ENCODE measurements around the gene PAPPA.

The PAPPA gene

DNA sequence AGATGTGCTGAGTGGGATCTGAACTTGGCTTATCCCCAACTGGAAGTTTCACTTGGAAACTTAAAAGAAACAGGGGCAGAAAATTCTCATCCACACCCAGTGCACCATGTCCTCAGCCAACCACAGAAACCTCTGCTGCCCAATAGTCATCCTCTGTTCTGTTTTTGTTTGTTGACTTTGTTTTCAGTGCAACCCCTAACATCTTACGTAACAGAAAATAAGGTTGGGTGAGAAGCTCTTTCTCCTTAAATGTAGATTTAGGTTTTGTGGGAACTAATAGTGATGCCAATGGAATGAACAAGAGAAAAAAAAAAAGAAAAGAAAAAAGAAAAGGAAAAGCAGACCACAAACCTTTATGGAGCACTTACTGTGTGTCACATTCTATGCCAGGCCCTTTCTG, 262.8 kb downstream of the PAPPA start:
- no peak for DNase-seq (ENCODE audit: low read depth in 2 of 2, low spot score in 1 of 2)

DNA sequence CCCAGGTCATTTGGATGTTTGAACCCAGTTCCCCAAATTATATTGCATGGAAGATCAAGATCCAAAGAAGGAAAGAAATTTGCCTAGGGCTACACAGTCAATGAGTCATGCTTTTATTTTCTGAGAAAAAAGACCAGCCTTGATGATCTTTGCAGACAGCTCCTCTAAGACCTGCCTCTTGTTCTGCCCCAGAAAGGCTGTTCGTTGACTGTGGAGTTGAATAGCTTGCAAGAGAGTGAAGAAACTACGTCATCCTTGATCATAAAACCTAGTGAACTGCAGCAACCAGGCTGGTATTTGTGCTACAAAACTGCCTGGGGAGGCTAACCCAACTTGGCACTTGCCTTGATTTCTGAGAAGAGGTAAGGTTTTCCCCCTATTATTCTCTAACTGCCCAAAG, 263.9 kb downstream of the PAPPA start:
- DNase-seq (ENCODE audit: low read depth in 2 of 2, low spot score in 1 of 2) = no peak

DNA sequence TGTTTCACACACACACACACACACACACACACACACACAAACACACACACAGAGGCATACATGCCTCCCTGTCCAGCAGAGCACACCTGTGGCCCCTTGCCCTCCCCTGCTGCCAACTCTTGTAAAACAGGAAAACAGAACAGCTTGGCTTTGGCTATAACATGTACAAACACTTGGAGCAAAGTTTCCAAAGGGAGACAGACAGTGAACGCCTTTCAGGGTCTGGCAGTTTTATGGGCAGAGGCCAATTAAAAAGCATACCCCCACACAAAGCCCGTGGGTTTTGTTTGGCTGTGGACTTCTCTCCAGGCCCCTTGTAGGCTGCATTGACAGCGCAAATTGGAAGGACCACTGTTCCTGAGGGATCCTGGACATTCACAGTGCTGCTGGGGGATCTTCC, 265.6 kb downstream of the PAPPA start:
- DNase-seq (ENCODE audit: low read depth in 2 of 2, low spot score in 1 of 2) = no peak

- no peak for DNase-seq (ENCODE audit: low read depth in 2 of 2, low spot score in 1 of 2)
Measured at GRCh38 chr9:116420993-116421538, 267.5 kb downstream of the PAPPA start.

- DNase-seq (ENCODE audit: low read depth in 2 of 2, low spot score in 1 of 2) = no peak
Measured at GRCh38 chr9:116422119-116422979, 268.8 kb downstream of the PAPPA start.

DNA sequence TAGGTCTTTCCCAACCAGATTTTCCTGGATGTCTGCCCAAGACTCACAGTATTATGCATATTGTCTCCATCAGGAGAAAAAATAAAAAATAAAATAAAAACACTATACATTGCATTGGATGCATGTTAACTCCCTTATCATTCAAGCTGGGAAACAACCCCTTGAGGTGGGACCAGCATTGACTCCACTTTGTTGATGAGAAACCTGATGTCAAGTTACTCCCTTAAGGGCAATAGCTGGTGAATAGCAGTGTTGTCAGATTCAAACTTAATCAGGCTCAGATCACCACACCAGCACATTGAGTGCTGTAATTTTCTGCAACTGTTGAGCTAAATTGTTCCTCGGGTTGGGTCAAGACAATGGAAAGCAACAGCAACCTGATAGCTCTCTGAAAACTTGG, 269.6 kb downstream of the PAPPA start:
- no peak for DNase-seq (ENCODE audit: low read depth in 2 of 2, low spot score in 1 of 2)

GRCh38 chr9:116425244-116425643, 271.7 kb downstream of the PAPPA start:
- no peak for DNase-seq (ENCODE audit: low read depth in 2 of 2, low spot score in 1 of 2)

DNA sequence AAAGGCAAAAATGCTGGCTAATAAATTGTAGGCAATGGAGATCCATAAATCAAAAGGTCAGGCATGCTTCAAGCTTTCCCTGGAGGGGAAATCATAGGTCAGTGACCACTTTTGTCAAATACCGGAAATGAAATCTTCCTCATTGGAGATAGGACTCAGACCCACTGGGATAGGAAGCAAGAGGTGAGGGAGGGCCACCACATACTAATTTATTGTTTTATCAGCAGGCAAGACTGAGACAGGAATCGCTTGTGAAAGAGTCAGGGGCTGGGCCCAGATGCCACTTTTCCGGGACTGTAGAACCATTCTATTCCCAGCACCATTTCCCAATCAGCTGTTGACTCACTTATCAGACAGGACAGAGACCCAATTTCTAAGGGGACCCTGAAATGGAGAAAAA, 277.3 kb downstream of the PAPPA start:
- no peak for DNase-seq (ENCODE audit: low read depth in 2 of 2, low spot score in 1 of 2)

GRCh38 chr9:116432051-116432450, 278.5 kb downstream of the PAPPA start:
- no peak for DNase-seq (ENCODE audit: low read depth in 2 of 2, low spot score in 1 of 2)

- no peak for DNase-seq (ENCODE audit: low read depth in 2 of 2, low spot score in 1 of 2)
Measured at GRCh38 chr9:116434314-116434713, 280.7 kb downstream of the PAPPA start.

DNA sequence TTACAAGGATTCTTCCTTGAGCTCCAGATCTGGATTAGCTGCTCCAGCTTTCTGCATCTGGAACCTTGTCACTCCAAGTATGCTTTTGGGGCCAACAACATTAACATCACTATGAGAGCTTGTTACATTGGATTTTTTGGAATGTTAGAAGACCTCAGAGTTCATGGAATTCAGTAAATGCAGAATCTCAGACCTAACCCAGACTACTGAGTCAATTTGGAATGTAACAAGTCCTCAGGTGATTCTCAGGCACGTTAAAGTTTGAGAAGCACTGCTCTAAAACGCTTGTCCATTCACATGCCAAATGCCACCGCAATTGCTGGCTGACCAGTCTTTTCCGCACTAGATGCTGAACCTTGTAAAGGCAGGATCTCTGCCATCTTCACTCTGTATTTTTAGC, 282.1 kb downstream of the PAPPA start:
- no peak for DNase-seq (ENCODE audit: low read depth in 2 of 2, low spot score in 1 of 2)

DNA sequence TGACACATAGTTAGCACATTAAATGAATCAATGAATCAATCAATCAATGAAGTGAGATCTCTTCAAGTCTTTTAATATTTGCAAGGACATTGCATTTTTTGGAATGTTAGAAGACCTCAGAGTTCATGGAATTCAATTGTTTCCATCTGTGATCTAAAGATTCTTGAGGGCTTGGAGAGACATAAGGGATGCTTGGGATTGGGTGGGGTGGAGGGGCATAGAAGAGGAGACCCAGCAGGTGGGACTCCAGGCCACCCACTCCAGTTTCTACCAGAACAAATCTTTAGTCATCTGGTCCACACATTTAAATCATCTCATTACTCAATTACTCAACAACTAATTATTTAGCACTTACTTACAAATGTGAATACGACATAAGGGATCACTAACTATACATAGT, 282.5 kb downstream of the PAPPA start:
- DNase-seq (ENCODE audit: low read depth in 2 of 2, low spot score in 1 of 2) = no peak

GRCh38 chr9:116437411-116438370, 284.1 kb downstream of the PAPPA start:
- DNase-seq (ENCODE audit: low read depth in 2 of 2, low spot score in 1 of 2) = no peak

GRCh38 chr9:116442528-116442927, 288.9 kb downstream of the PAPPA start:
- DNase-seq (ENCODE audit: low read depth in 2 of 2, low spot score in 1 of 2) = no peak

DNA sequence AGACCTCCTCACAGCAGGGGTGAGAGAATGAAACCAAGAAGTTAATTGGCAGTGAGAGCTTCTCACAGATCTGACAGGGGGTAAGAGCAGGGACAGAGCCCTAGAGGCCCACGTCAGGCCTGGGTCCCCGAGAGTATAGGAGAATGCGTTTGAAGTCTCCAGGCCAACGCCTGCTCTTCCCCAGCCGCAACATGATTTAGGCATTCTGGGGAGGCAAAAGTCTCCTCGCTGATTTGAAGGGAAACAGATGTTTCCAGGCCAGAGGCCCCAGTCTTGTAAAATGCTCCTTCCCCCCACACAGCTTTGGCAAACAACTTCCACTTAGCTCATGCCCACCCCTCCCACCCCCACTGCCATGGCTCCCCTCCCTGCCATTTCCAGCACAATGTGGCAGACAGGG, 294.3 kb downstream of the PAPPA start:
- DNase-seq (ENCODE audit: low read depth in 2 of 2, low spot score in 1 of 2) = no peak

DNA sequence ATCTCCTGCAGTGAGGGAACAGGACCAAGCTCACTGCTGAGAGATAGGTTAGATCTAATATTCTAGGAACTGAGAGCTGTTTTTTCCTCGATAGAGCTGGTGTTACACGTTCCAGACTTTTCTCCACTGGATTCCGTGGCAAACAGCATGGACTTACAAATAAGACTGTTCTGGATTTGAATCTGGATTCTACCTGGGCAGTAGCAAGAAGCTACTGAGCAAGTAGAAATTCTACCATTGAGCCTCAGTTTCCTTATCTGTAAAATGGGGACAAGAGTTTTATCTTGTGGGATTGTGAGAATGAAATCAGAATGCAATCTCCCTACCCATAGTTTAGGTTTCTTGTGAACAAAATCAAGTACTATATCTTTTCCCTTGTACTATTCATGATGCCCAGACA, 294.8 kb downstream of the PAPPA start:
- DNase-seq (ENCODE audit: low read depth in 2 of 2, low spot score in 1 of 2) = no peak

- no peak for DNase-seq (ENCODE audit: low read depth in 2 of 2, low spot score in 1 of 2)
Measured at GRCh38 chr9:116449949-116450348, 296.4 kb downstream of the PAPPA start.

DNA sequence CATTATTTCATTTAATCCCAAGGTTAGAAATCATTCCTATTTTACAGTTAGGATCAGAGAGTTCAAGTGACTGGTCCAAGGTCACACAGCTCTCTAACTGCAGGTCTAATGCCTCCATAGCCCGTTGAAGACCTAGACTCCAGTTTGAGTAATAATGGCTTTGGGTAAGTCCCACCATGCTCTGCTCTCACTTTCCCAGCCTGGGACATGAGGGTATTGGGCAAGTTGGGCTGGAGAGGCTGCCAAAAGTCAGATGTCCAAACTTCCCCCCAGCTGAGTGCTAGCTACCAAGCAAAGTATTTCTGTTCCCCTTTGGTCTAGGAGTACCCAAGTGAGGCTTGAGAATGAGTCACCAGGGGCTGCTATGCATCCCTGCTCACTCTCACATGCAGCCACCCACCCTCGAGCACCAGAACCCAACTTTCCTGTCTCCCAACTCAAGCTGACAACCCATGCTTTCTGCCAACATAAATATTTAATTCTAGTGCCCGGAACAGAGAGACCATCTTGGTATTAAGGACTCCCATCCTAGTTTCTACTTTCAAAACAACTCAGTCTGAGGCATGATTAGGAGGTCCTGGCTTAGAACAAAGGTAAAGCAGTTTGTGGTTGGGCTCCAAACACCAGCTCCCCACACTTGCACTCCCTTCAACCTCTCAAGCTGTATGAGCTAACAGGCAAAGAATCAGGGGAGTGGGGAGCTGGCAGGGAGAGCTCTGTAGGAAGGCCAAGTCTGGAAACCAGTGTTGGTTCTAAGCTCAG, 297.0 kb downstream of the PAPPA start:
- DNase-seq (ENCODE audit: low read depth in 2 of 2, low spot score in 1 of 2) = no peak

DNA sequence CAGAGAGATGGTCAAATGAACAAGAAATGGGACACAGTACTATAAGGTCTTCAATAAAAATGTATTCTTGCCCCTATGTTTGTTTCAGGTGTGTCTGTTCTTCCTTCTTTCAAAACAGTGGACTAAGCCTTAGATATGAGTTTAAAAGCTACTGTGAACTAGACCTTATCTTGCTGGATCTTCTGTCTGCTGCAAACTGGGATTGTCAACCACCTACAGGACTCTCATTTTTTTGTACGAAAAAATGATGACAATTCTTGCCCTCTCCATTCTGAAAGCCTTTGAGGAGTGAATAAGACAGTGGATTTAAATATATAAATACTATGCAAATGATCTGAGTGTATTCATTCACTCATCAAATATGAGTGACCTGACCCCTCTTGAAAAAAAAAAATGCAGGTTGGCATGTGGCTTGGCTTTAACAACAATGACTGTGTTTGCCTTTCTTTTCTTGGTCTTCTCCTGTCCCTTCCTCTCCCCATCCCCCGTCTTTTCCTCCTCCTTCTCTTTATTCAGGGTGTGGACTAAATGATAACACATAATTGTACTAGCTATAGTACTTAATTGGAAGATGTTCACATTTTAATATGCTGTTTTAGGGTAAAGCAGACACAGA, 298.0 kb downstream of the PAPPA start:
- DNase-seq (ENCODE audit: low read depth in 2 of 2, low spot score in 1 of 2) = no peak
